GM10266 (cell line): ENCODE data around the gene PBRM1.

Experiments
- DNase-seq: peaks from one replicate; pipeline ENCODE4 v3.0.0; 2012; ENCODE audit errors: extremely low spot score
- TF ChIP-seq, protein P1 (sequence below): IDR thresholded peaks from 2 replicates; pipeline ENCODE4 v1.5.1; 2012; ENCODE audit warnings: mild to moderate bottlenecking, low read depth; ENCODE audit not compliant: control insufficient read depth, insufficient read depth; ENCODE audit errors: missing control alignments

PBRM1 gene

DNA sequence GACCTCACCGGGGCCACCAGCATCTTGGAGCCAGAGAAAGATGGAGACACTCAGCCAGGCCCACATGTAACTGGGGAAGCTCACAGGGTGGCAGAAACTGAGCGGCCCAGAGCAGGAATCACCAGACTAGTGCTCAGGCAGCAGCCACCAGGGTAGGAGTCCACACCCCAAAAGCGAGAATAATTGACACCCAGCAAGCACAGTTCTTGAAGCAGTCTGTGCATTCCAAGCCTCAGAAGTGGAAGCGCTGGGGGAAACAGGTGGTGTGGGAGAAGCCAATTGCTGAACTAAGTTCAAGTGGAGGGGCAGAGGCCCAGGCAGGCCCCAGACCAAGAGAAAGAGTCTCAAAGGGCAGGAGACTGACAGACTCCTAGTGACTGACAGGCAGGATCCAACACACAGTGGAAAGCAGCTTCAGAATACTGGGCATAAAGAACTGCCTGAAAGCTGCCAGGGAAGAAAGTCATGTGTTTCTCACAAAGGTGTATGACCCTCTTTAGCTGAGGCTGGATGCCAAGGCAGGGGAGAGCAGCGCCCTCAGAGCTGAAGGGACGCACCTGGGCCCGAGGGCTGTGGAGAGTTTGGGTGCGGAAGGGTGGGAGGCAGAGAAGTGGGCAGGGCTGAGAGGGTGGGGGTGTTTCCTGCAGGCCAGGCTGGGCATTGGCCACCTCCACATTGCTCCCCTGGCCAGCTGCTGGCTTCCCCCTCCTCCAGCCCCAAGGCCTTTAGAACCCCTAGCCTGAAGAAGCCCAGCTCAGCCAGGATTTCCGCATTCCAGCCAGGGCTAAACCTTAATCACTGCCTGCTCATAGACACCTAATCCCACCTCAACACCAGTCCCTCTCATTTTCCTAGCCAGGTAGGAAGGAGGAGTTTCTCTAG lies 159.8 kb downstream of the PBRM1 start:
- DNase-seq: no peak

DNA sequence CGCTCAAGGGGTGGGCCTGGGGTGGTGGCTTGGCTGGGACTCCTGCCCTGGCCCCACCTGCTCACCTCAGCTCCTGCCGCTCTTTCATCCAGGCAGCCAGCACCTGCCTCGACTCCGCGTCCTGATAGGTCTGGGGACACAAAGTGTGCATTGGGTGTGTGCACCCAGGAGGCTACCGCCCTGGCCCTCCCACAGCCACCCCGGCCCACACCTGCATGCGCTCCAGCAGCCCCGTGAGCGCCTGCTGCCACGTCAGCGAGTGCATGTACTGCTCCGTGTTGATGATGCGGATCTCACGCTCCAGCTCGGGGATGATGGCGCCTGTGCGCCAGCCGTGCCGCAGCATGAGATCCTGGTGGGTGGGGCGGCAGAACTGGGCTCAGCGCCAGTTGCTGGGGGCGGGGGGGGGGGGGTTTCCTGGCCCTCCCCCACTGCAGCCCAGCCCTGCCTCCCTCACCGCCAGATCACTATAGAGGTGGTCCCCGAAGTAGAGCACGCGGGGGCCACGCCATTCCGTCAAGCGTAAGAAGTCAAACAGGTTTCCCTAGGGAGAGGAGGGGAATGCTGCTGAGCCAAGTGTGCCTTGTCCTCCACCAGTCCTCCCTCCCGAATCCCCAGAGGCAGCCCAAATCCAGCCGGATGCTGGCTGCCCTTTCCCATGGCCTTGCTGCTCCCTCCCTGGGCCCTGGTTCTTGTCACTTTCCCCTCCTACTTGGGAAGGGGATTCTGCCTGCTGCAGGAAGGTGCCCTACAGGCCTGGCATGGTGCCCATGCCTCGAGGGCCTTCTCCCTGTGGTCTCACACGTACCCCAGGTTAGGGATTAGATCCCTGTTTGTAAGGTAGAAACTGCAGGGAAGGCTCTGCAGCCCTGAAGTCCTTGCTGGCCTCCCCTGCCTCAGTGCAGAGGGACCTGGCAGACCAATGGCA lies 160.7 kb downstream of the PBRM1 start:
- DNase-seq: no peak
- TF ChIP-seq, protein P1, sequence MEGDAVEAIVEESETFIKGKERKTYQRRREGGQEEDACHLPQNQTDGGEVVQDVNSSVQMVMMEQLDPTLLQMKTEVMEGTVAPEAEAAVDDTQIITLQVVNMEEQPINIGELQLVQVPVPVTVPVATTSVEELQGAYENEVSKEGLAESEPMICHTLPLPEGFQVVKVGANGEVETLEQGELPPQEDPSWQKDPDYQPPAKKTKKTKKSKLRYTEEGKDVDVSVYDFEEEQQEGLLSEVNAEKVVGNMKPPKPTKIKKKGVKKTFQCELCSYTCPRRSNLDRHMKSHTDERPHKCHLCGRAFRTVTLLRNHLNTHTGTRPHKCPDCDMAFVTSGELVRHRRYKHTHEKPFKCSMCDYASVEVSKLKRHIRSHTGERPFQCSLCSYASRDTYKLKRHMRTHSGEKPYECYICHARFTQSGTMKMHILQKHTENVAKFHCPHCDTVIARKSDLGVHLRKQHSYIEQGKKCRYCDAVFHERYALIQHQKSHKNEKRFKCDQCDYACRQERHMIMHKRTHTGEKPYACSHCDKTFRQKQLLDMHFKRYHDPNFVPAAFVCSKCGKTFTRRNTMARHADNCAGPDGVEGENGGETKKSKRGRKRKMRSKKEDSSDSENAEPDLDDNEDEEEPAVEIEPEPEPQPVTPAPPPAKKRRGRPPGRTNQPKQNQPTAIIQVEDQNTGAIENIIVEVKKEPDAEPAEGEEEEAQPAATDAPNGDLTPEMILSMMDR: no peak

More for the DNA sequence above, 159.8 kb downstream of the PBRM1 start:
- TF ChIP-seq, protein P1: no peak

DNA sequence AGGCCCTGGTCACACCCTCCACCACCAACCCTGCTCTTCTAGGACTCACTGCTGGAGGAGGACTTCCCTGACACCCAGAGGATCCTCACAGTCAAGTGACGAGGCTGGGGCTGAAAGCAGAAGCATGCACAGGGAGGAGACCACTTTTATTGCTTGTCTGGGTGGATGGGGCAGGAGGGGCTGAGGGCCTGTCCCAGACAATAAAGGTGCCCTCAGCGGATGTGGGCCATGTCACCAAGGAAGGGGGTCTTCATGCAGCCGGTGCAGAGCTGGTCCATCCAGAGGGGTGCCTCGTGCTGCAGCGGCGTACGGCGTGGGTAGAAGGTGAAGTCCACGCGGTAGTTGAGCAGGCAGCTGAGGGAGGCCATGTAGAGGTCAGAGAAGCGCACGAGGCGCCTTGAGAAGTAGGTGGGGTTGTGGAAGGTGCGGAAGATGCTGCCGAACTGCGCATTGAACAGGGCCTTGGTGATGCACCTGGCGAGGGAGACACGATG lies 161.4 kb downstream of the PBRM1 start:
- TF ChIP-seq, protein P1: no peak
- no peak for DNase-seq

DNA sequence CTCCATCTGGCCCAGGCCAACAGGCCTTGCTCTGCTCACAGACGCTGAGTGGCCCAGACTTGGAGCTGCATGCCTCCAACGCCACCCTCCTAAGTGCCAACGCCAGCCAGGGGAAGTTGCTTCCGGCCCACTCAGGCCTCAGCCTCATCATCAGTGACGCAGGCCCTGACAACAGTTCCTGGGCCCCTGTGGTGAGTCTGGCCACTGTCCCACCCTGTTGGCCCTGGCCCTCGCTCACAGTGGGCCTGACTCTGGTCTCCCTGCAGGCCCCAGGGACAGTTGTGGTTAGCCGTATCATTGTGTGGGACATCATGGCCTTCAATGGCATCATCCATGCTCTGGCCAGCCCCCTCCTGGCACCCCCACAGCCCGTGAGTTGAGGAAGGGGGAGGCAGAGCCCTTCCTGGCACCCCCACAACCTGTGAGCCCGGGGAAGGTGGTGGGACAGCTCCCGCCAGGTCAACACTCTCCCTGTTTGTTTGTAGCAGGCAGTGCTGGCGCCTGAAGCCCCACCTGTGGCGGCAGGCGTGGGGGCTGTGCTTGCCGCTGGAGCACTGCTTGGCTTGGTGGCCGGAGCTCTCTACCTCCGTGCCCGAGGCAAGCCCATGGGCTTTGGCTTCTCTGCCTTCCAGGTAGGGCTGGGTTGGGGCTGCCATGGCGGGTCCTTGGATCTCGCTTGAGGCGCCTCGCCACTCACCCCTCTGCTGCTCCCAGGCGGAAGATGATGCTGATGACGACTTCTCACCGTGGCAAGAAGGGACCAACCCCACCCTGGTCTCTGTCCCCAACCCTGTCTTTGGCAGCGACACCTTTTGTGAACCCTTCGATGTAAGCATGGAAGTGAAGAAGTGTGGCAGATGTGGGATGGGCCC lies 162.1 kb downstream of the PBRM1 start:
- TF ChIP-seq, protein P1: no peak
- no peak for DNase-seq

DNA sequence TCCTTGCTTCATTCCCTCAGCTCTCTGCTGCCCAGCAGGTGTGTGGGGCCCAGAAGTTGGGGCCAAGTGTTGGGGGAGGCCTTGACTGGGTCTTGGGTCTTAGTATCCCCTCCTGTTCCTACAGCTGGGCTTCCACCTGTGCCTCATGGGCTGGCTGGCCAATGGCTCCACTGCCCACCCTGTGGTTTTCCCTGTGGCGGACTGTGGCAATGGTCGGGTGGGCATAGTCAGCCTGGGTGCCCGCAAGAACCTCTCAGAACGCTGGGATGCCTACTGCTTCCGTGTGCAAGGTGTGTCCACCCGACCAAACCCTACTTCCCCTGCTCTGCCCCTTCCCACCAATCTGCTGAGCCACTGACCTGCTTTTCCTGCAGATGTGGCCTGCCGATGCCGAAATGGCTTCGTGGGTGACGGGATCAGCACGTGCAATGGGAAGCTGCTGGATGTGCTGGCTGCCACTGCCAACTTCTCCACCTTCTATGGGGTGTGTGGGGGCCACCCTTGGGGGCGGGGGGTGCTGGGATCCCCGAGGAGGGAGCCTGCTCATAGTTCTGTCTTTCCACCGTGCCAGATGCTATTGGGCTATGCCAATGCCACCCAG lies 163.0 kb downstream of the PBRM1 start:
- DNase-seq: no peak
- TF ChIP-seq, protein P1: no peak
